Neural cell (in vitro differentiated cells): ENCODE results near the gene SAPCD1.

Experiments used
- EZH2 ChIP-seq: fragments of 200-600, 300-800 bp; shearing (Covaris generic), sonication (generic); IDR thresholded peaks from 2 replicates; pipeline ENCODE4 v1.6.1; 2014; ENCODE audit warnings: antibody characterized with exemption, low read length, borderline replicate concordance, mild to moderate bottlenecking; ENCODE audit not compliant: insufficient read depth, poor library complexity, severe bottlenecking
- POLR2AphosphoS5 ChIP-seq: IDR thresholded peaks from 2 replicates; pipeline ENCODE4 v1.6.1; 2012
- RAD21 ChIP-seq: fragments of 450-650 bp; conservative IDR thresholded peaks from 2 replicates; pipeline ENCODE4 v1.6.1; 2014; ENCODE audit warnings: antibody characterized with exemption, mild to moderate bottlenecking, moderate library complexity
- SMC3 ChIP-seq: fragments of 450-650 bp; conservative IDR thresholded peaks from 2 replicates; pipeline ENCODE4 v1.6.1; 2014; ENCODE audit warnings: antibody characterized with exemption, mild to moderate bottlenecking, moderate library complexity; ENCODE audit not compliant: poor library complexity
- TAF1 ChIP-seq: IDR thresholded peaks from 2 replicates; pipeline ENCODE4 v1.6.1; 2012; ENCODE audit warnings: low read depth
- TF ChIP-seq, protein P1 (sequence below): fragments of 450-650 bp; IDR thresholded peaks from 2 replicates; pipeline ENCODE4 v1.5.1; 2014; ENCODE audit warnings: antibody characterized with exemption, mild to moderate bottlenecking, moderate library complexity; ENCODE audit not compliant: poor library complexity, severe bottlenecking

- TF ChIP-seq EZH2: no peak
- TF ChIP-seq, protein P1, sequence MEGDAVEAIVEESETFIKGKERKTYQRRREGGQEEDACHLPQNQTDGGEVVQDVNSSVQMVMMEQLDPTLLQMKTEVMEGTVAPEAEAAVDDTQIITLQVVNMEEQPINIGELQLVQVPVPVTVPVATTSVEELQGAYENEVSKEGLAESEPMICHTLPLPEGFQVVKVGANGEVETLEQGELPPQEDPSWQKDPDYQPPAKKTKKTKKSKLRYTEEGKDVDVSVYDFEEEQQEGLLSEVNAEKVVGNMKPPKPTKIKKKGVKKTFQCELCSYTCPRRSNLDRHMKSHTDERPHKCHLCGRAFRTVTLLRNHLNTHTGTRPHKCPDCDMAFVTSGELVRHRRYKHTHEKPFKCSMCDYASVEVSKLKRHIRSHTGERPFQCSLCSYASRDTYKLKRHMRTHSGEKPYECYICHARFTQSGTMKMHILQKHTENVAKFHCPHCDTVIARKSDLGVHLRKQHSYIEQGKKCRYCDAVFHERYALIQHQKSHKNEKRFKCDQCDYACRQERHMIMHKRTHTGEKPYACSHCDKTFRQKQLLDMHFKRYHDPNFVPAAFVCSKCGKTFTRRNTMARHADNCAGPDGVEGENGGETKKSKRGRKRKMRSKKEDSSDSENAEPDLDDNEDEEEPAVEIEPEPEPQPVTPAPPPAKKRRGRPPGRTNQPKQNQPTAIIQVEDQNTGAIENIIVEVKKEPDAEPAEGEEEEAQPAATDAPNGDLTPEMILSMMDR: no peak
- TF ChIP-seq TAF1: no peak
- TF ChIP-seq POLR2AphosphoS5: no peak
- TF ChIP-seq RAD21: no peak
- TF ChIP-seq SMC3: no peak
Observed at GRCh38 chr6:31734821-31735406, 27.5 kb upstream of the SAPCD1 start.
